K562 (cell line): Measurements from ENCODE around the gene TCEANC2. TPM values are rescaled to one million over a fixed set of nuclear protein-coding genes. Genes with fewer than 3 reads are reported as not detected.
A peak's percentile ranks its signal among the peaks of the same experiment; 100 is the strongest.

ENCODE experiments used
- ATF7 ChIP-seq: fragments of 450-650 bp; IDR thresholded peaks from 2 replicates; pipeline ENCODE4 v1.7.1; 2014; ENCODE audit warnings: mild to moderate bottlenecking, moderate library complexity
- BMI1 ChIP-seq: fragments of 150-350 bp; IDR thresholded peaks from 2 replicates; pipeline ENCODE4 v1.6.1; 2014; ENCODE audit warnings: low read length
- HDAC3 ChIP-seq: fragments of 450-650 bp; IDR thresholded peaks from 2 replicates; pipeline ENCODE4 v1.6.1; 2018; ENCODE audit warnings: borderline replicate concordance, mild to moderate bottlenecking, moderate library complexity; ENCODE audit not compliant: partially characterized antibody
- IFI16 ChIP-seq: fragments of 250-450 bp; sonication (Bioruptor Pico); IDR thresholded peaks from 2 replicates; pipeline ENCODE4 v2.1.2; 2022; ENCODE audit warnings: mild to moderate bottlenecking, inconsistent platforms
- LARP7 ChIP-seq: fragments of 450-650 bp; IDR thresholded peaks from 2 replicates; pipeline ENCODE4 v1.6.1; 2016
- MCM3 ChIP-seq: fragments of 450-650 bp; IDR thresholded peaks from 2 replicates; pipeline ENCODE4 v1.6.1; 2016
- NFRKB ChIP-seq: fragments of 450-650 bp; IDR thresholded peaks from 2 replicates; pipeline ENCODE4 v1.6.1; 2016; ENCODE audit warnings: low read depth
- SRF ChIP-seq, 2 experiments: fragments of 250-450, 450-650 bp in 1 of 2; sonication (Bioruptor Pico) in 1 of 2; sonication (generic) in 1 of 2; formaldehyde crosslinking; IDR thresholded peaks; 2 replicates each; pipeline versions ENCODE4 v1.5.0 to v1.5.1; 2020 to 2022; ENCODE audit warnings: mild to moderate bottlenecking in 1 of 2, missing genetic modification reagents in 1 of 2
- YY1 ChIP-seq, 3 experiments: IDR thresholded peaks; 2 replicates each; pipeline ENCODE4 v1.6.1; 2011; ENCODE audit warnings: low read length in 2 of 3, mild to moderate bottlenecking in 2 of 3, moderate library complexity in 2 of 3, borderline replicate concordance in 1 of 3, control low read depth in 1 of 3, low read depth in 1 of 3; ENCODE audit not compliant: insufficient read depth in 3 of 3, insufficient replicate concordance in 2 of 3, control insufficient read depth in 1 of 3, insufficient read length in 1 of 3; ENCODE audit errors: extremely low read depth in 1 of 3
- ZNF143 ChIP-seq: sonication (generic); formaldehyde crosslinking; IDR thresholded peaks from 2 replicates; pipeline ENCODE4 v1.9.0; 2022; ENCODE audit warnings: mild to moderate bottlenecking, missing genetic modification reagents
- ZNF212 ChIP-seq: fragments of 450-650 bp; formaldehyde crosslinking; IDR thresholded peaks from 2 replicates; pipeline ENCODE4 v1.4.0; 2020; ENCODE audit warnings: mild to moderate bottlenecking
- ZNF717 ChIP-seq: fragments of 250-450 bp; sonication (Bioruptor Pico); IDR thresholded peaks from 2 replicates; pipeline ENCODE4 v1.5.0; 2021
- polyA plus RNA-seq, 8 experiments: library from polyadenylated mRNA; depleted of rRNA in 4 of 8; stranded (reverse) in 5 of 8; unstranded in 3 of 8; fragments of >200 nt; fragmentation: Nextera tagmentation in 2 of 8; fragmentation: Illumina TruSeq in 1 of 8; extraction: Ambion mirVana in 2 of 8; extraction: Trizol in 1 of 8; gene quantifications; 2 replicates each; pipeline versions ENCODE4 v1.2.1 to v1.2.3, GENCODE V29; 2011 to 2014; ENCODE audit warnings: inconsistent platforms in 1 of 8, missing spikeins in 1 of 8
- total RNA-seq, 7 experiments: library from RNA; depleted of rRNA in 6 of 7; stranded (reverse); fragments of >200 nt in 6 of 7; fragmentation: Illumina TruSeq in 2 of 7; extraction: Trizol in 2 of 7; gene quantifications; 2 replicates each; pipeline versions ENCODE4 v1.2.1 to v1.2.3, GENCODE V29; 2011 to 2021; ENCODE audit warnings: low replicate concordance in 1 of 7
- TF ChIP-seq, protein P1 (sequence below): fragments of 450-650 bp; IDR thresholded peaks from 2 replicates; pipeline ENCODE4 v1.7.1; 2018; ENCODE audit warnings: mild to moderate bottlenecking, low read depth; ENCODE audit not compliant: partially characterized antibody
- TF ChIP-seq, protein P2 (sequence below): sonication (generic); formaldehyde crosslinking; IDR thresholded peaks from 2 replicates; pipeline ENCODE4 v1.8.1; 2023; ENCODE audit warnings: mild to moderate bottlenecking, missing genetic modification reagents, moderate library complexity
- TF ChIP-seq, protein P3 (sequence below): sonication (generic); formaldehyde crosslinking; IDR thresholded peaks from 2 replicates; pipeline ENCODE4 v1.8.0; 2023; ENCODE audit warnings: missing genetic modification reagents, mild to moderate bottlenecking, borderline replicate concordance
- TF ChIP-seq, protein P4 (sequence below): fragments of 450-650 bp; IDR thresholded peaks from 2 replicates; pipeline ENCODE4 v1.6.1; 2018; ENCODE audit warnings: mild to moderate bottlenecking, low read depth; ENCODE audit not compliant: partially characterized antibody

TCEANC2 gene
- total and polyA plus RNA-seq, 9 of the 15 experiments (the other 6 are each of a cell fraction or from before 2014, with no cell fraction given) = 3.3 to 10.2 (median 7.0) TPM

DNA sequence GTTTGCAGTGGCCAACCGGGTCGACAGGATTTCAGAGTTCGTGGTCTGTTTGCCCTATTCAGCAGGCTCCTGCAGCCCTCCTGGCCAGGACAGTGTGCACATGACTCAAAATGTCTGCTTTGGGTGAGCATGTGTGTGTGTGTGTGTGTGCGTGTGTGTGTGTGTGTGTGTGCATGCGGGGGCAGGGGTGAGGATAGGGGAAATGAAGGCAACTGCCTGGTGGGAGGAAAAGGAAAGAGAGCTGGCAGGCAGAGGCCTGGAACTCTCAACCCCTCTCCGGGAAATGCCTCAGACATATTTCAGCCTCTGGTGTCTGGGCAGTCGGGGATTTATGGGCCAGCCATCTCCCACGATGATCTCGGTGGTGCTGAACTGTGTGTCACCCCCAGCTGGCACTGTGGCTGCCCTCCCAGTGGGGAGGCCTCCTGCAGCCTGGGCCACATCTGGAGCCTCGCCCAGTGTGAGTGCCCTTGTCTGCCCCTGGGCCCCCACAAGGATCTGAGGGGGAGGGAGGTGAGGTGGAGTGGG is 84.2 kb downstream of the TCEANC2 start (continued):
- TF ChIP-seq, protein P1, sequence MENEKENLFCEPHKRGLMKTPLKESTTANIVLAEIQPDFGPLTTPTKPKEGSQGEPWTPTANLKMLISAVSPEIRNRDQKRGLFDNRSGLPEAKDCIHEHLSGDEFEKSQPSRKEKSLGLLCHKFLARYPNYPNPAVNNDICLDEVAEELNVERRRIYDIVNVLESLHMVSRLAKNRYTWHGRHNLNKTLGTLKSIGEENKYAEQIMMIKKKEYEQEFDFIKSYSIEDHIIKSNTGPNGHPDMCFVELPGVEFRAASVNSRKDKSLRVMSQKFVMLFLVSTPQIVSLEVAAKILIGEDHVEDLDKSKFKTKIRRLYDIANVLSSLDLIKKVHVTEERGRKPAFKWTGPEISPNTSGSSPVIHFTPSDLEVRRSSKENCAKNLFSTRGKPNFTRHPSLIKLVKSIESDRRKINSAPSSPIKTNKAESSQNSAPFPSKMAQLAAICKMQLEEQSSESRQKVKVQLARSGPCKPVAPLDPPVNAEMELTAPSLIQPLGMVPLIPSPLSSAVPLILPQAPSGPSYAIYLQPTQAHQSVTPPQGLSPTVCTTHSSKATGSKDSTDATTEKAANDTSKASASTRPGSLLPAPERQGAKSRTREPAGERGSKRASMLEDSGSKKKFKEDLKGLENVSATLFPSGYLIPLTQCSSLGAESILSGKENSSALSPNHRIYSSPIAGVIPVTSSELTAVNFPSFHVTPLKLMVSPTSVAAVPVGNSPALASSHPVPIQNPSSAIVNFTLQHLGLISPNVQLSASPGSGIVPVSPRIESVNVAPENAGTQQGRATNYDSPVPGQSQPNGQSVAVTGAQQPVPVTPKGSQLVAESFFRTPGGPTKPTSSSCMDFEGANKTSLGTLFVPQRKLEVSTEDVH = no peak
- TF ChIP-seq MCM3 = peak; percentile 86
- no peak for TF ChIP-seq ZNF212 (CRISPR knock-in tag)
- TF ChIP-seq LARP7 = no peak
- no peak for TF ChIP-seq SRF (CRISPR knock-in tag; IDR thresholded peaks at IDR 0.05)
- peak in 1 of 3 experiments; percentile 45 for TF ChIP-seq YY1 (IDR thresholded peaks at IDR 0.05; ENCODE audit: borderline replicate concordance in 1 of 3, control insufficient read depth in 1 of 3, extremely low read depth in 1 of 3, insufficient read depth in 3 of 3, insufficient read length in 1 of 3, insufficient replicate concordance in 2 of 3, low read depth in 1 of 3, low read length in 2 of 3)
- TF ChIP-seq NFRKB = no peak
- TF ChIP-seq, protein P2, sequence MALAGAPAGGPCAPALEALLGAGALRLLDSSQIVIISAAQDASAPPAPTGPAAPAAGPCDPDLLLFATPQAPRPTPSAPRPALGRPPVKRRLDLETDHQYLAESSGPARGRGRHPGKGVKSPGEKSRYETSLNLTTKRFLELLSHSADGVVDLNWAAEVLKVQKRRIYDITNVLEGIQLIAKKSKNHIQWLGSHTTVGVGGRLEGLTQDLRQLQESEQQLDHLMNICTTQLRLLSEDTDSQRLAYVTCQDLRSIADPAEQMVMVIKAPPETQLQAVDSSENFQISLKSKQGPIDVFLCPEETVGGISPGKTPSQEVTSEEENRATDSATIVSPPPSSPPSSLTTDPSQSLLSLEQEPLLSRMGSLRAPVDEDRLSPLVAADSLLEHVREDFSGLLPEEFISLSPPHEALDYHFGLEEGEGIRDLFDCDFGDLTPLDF (CRISPR knock-in tag) = no peak
- no peak for TF ChIP-seq ATF7
- no peak for TF ChIP-seq BMI1
- TF ChIP-seq ZNF717 (CRISPR knock-in tag) = no peak
- TF ChIP-seq HDAC3 = no peak
- TF ChIP-seq, protein P3, sequence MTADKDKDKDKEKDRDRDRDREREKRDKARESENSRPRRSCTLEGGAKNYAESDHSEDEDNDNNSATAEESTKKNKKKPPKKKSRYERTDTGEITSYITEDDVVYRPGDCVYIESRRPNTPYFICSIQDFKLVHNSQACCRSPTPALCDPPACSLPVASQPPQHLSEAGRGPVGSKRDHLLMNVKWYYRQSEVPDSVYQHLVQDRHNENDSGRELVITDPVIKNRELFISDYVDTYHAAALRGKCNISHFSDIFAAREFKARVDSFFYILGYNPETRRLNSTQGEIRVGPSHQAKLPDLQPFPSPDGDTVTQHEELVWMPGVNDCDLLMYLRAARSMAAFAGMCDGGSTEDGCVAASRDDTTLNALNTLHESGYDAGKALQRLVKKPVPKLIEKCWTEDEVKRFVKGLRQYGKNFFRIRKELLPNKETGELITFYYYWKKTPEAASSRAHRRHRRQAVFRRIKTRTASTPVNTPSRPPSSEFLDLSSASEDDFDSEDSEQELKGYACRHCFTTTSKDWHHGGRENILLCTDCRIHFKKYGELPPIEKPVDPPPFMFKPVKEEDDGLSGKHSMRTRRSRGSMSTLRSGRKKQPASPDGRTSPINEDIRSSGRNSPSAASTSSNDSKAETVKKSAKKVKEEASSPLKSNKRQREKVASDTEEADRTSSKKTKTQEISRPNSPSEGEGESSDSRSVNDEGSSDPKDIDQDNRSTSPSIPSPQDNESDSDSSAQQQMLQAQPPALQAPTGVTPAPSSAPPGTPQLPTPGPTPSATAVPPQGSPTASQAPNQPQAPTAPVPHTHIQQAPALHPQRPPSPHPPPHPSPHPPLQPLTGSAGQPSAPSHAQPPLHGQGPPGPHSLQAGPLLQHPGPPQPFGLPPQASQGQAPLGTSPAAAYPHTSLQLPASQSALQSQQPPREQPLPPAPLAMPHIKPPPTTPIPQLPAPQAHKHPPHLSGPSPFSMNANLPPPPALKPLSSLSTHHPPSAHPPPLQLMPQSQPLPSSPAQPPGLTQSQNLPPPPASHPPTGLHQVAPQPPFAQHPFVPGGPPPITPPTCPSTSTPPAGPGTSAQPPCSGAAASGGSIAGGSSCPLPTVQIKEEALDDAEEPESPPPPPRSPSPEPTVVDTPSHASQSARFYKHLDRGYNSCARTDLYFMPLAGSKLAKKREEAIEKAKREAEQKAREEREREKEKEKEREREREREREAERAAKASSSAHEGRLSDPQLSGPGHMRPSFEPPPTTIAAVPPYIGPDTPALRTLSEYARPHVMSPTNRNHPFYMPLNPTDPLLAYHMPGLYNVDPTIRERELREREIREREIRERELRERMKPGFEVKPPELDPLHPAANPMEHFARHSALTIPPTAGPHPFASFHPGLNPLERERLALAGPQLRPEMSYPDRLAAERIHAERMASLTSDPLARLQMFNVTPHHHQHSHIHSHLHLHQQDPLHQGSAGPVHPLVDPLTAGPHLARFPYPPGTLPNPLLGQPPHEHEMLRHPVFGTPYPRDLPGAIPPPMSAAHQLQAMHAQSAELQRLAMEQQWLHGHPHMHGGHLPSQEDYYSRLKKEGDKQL = no peak
- TF ChIP-seq IFI16 (CRISPR knock-in tag) = no peak
- 0 out of 2 replicates have a peak, but pooled peaks have one; percentile 7 for TF ChIP-seq ZNF143
- TF ChIP-seq, protein P4, sequence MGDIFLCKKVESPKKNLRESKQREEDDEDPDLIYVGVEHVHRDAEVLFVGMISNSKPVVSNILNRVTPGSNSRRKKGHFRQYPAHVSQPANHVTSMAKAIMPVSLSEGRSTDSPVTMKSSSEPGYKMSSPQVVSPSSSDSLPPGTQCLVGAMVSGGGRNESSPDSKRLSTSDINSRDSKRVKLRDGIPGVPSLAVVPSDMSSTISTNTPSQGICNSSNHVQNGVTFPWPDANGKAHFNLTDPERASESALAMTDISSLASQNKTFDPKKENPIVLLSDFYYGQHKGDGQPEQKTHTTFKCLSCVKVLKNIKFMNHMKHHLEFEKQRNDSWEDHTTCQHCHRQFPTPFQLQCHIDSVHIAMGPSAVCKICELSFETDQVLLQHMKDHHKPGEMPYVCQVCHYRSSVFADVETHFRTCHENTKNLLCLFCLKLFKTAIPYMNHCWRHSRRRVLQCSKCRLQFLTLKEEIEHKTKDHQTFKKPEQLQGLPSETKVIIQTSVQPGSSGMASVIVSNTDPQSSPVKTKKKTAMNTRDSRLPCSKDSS = no peak
